Measurements from ENCODE around the gene PPDPF.

The PPDPF gene

DNA sequence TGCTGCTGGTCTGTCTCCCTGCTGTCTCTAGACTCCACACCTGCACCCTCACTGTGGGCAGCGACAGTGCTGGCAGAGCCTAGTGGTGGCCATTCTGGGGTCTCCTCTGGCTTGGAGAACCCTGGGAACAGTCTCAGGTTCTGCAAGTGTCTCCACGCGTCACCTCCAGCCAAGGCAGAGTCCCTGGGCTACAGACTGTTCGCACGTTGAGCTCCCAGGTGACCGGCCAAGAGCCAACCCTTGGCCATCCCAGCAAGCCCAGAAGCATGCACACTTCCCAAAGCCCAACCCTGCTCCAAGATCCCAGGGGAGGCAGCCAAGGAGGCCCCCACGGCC lies 26.5 kb upstream of the PPDPF start:
- Histone ChIP-seq H3K4me3 (replicated peaks; ENCODE audit: insufficient read depth, low read length) (no peak overlapping the region), H3K27me3 (ENCODE audit: insufficient read depth, poor library complexity, severe bottlenecking) (peaks cover 23% of the 10 kb centered on the region), H3K27ac (replicated peaks) (no peak overlapping the region)
- no peak for DNase-seq (ENCODE audit: low read depth in 1 of 2, low spot score in 1 of 2)
- TF ChIP-seq POLR2AphosphoS5 (IDR thresholded peaks at IDR 0.05; ENCODE audit: low read depth) (no peak), GABPA (IDR thresholded peaks at IDR 0.05; ENCODE audit: low read depth) (no peak), SPI1 (IDR thresholded peaks at IDR 0.05; ENCODE audit: borderline replicate concordance, low read depth) (no peak)
- TF ChIP-seq, protein P1, sequence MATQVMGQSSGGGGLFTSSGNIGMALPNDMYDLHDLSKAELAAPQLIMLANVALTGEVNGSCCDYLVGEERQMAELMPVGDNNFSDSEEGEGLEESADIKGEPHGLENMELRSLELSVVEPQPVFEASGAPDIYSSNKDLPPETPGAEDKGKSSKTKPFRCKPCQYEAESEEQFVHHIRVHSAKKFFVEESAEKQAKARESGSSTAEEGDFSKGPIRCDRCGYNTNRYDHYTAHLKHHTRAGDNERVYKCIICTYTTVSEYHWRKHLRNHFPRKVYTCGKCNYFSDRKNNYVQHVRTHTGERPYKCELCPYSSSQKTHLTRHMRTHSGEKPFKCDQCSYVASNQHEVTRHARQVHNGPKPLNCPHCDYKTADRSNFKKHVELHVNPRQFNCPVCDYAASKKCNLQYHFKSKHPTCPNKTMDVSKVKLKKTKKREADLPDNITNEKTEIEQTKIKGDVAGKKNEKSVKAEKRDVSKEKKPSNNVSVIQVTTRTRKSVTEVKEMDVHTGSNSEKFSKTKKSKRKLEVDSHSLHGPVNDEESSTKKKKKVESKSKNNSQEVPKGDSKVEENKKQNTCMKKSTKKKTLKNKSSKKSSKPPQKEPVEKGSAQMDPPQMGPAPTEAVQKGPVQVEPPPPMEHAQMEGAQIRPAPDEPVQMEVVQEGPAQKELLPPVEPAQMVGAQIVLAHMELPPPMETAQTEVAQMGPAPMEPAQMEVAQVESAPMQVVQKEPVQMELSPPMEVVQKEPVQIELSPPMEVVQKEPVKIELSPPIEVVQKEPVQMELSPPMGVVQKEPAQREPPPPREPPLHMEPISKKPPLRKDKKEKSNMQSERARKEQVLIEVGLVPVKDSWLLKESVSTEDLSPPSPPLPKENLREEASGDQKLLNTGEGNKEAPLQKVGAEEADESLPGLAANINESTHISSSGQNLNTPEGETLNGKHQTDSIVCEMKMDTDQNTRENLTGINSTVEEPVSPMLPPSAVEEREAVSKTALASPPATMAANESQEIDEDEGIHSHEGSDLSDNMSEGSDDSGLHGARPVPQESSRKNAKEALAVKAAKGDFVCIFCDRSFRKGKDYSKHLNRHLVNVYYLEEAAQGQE (IDR thresholded peaks at IDR 0.05; ENCODE audit: insufficient replicate concordance, low read depth) = no peak
- TF ChIP-seq, protein P2, sequence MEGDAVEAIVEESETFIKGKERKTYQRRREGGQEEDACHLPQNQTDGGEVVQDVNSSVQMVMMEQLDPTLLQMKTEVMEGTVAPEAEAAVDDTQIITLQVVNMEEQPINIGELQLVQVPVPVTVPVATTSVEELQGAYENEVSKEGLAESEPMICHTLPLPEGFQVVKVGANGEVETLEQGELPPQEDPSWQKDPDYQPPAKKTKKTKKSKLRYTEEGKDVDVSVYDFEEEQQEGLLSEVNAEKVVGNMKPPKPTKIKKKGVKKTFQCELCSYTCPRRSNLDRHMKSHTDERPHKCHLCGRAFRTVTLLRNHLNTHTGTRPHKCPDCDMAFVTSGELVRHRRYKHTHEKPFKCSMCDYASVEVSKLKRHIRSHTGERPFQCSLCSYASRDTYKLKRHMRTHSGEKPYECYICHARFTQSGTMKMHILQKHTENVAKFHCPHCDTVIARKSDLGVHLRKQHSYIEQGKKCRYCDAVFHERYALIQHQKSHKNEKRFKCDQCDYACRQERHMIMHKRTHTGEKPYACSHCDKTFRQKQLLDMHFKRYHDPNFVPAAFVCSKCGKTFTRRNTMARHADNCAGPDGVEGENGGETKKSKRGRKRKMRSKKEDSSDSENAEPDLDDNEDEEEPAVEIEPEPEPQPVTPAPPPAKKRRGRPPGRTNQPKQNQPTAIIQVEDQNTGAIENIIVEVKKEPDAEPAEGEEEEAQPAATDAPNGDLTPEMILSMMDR (IDR thresholded peaks at IDR 0.05; ENCODE audit: insufficient read depth, low read length) = no peak

DNA sequence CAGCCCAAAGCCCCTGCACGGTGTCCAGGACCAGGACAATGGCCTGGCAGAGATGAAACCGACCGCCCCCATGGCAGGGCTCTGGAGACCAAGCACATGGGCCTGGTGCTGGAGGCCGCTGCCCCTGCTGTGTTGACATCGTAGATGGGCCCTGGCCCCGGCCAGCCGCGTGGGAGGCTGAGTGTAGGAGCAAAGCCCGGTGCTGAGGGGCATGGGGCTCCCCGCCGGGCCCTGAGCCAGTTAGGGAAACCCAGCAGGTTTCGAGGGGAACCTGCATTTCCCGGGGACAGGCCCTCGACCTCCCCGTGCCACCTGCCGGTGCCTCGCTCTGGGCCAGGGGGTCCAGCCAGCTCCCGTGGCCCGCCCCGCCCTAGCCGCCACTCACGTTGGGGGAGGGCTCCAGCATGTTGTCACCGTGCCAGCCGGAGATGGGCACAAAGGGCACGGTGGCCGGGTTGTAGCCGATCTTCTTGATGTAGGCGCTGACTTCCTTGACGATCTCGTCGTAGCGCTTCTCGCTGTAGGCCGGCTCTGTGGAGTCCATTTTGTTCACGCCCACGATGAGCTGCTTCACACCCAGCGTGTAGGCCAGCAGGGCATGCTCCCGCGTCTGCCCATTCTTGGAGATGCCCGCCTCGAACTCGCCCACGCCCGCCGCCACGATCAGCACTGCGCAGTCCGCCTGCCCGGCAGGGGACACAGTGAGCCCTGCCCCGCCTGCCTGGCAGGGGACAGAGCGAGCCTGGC lies 26.0 kb upstream of the PPDPF start:
- H3K27me3 ChIP-seq (ENCODE audit: insufficient read depth, poor library complexity, severe bottlenecking) = peaks cover 21% of the 10 kb centered on the region
- H3K4me3 ChIP-seq (replicated peaks; ENCODE audit: insufficient read depth, low read length) = no peak overlapping the region

DNA sequence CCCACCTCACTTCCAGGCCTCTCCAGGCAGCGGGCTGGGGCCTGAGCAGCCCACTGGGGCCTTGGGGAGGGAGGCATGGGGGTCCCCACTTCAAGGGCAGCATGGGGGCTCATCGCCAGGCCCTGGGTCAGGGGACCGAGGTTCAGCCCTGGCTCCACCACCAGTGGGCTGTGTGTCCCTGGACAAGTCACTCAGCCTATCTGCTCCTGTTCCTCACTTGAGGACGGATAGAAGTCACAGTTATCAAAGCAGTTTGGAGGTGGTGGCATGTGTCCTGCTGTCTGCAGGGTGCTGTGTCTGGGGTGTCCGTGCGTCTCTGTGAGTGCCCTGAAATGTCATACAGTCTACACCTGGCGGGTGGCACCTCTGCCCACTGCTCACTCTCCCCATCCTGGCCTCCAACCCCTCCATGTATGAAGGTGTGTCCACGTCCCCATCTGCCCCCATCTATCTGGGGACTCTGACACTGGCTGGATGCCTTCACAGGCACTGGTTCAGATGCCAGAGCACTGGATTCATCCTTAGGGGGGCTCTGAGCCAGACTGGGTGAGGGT lies 25.3 kb upstream of the PPDPF start:
- no peak for TF ChIP-seq GABPA (IDR thresholded peaks at IDR 0.05; ENCODE audit: low read depth)
- peaks cover 25% of the 10 kb centered on the region for H3K27me3 ChIP-seq (ENCODE audit: insufficient read depth, poor library complexity, severe bottlenecking)
- DNase-seq (ENCODE audit: low read depth in 1 of 2, low spot score in 1 of 2) = no peak
- H3K27ac ChIP-seq (replicated peaks) = no peak overlapping the region
- no peak overlapping the region for H3K4me3 ChIP-seq (replicated peaks; ENCODE audit: insufficient read depth, low read length)

More for the DNA sequence above, 26.0 kb upstream of the PPDPF start:
- no peak for TF ChIP-seq SPI1 (IDR thresholded peaks at IDR 0.05; ENCODE audit: borderline replicate concordance, low read depth)
- TF ChIP-seq GABPA (IDR thresholded peaks at IDR 0.05; ENCODE audit: low read depth) = no peak
- TF ChIP-seq, protein P2 (IDR thresholded peaks at IDR 0.05; ENCODE audit: insufficient read depth, low read length) = no peak
- TF ChIP-seq POLR2AphosphoS5 (IDR thresholded peaks at IDR 0.05; ENCODE audit: low read depth) = no peak
- TF ChIP-seq, protein P1 (IDR thresholded peaks at IDR 0.05; ENCODE audit: insufficient replicate concordance, low read depth) = no peak
- DNase-seq (ENCODE audit: low read depth in 1 of 2, low spot score in 1 of 2) = no peak
- H3K27ac ChIP-seq (replicated peaks) = no peak overlapping the region

DNA sequence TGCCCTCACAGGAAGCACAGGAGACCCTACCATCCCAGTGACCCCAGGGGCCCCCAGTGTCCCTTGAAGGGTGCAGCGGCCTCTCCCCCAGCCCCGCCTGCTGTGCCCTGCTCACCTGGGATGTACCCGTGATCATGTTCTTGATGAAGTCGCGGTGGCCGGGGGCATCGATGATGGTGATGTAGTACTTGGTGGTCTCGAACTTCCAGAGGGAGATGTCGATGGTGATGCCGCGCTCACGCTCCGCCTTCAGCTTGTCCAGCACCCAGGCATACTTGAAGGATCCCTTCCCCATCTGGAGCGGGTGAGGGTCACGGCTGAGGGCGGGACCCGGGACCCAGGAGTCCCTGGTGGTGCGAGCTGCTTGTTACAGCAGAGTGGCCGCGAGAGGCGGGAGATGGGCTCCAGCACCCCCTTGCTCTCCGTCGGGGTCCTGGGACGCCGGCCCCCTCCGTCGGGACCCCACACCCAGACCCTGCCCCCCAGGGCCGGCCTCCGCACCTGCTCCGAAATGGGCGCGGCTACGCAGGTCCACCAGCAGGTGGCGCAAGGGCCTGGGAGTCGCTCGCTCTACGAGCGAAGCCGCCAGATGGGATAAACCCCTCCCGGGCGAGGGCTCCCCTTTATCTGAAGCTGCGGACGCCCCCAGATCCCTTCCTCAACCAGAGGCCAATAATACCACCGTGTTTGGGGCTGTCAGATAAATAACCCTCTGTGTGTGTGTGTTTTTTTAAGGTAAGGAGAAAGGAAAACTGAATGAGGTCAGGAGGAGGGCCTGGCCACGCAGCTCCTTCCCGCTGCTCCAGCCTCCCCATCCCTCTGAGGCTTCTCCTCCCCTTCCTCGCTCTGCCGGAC lies 24.6 kb upstream of the PPDPF start:
- Histone ChIP-seq H3K27me3 (ENCODE audit: insufficient read depth, poor library complexity, severe bottlenecking) (peaks cover 25% of the 10 kb centered on the region), H3K4me3 (replicated peaks; ENCODE audit: insufficient read depth, low read length) (no peak overlapping the region), H3K27ac (replicated peaks) (no peak overlapping the region)
- DNase-seq (ENCODE audit: low read depth in 1 of 2, low spot score in 1 of 2) = peak; percentile 20 to 49
- TF ChIP-seq, protein P2 (IDR thresholded peaks at IDR 0.05; ENCODE audit: insufficient read depth, low read length) = peak; percentile 64
- no peak for TF ChIP-seq SPI1 (IDR thresholded peaks at IDR 0.05; ENCODE audit: borderline replicate concordance, low read depth)

Data from HL-60 (cell line).